ENCODE data around the gene EID2.

The EID2 gene

GRCh38 chr19:39524495-39524894 is 15.5 kb downstream of the EID2 start:
- no peak for TF ChIP-seq CTCF (IDR thresholded peaks at IDR 0.05)
- Histone ChIP-seq H3K27ac (no peak overlapping the region), H3K4me3 (no peak overlapping the region)
- DNase-seq (ENCODE audit: low spot score), result no peak

GRCh38 chr19:39520541-39521484 is 19.1 kb downstream of the EID2 start:
- DNase-seq (ENCODE audit: low spot score), result no peak
- Histone ChIP-seq H3K27ac (no peak overlapping the region), H3K4me3 (no peak overlapping the region)
- TF ChIP-seq CTCF (IDR thresholded peaks at IDR 0.05), result no peak

GRCh38 chr19:39518975-39519374 is 21.0 kb downstream of the EID2 start:
- H3K27ac ChIP-seq, result no peak overlapping the region
- DNase-seq (ENCODE audit: low spot score), result no peak
- no peak overlapping the region for H3K4me3 ChIP-seq
- no peak for TF ChIP-seq CTCF (IDR thresholded peaks at IDR 0.05)

GRCh38 chr19:39518458-39518857 is 21.5 kb downstream of the EID2 start:
- no peak for DNase-seq (ENCODE audit: low spot score)
- Histone ChIP-seq H3K4me3 (no peak overlapping the region), H3K27ac (no peak overlapping the region)
- TF ChIP-seq CTCF (IDR thresholded peaks at IDR 0.05), result no peak

- no peak for DNase-seq (ENCODE audit: low spot score)
- TF ChIP-seq CTCF (IDR thresholded peaks at IDR 0.05), result no peak
- Histone ChIP-seq H3K4me3 (no peak overlapping the region), H3K27ac (no peak overlapping the region)
Observed at GRCh38 chr19:39517432-39517831, 22.5 kb downstream of the EID2 start.

- no peak for DNase-seq (ENCODE audit: low spot score)
- TF ChIP-seq CTCF (IDR thresholded peaks at IDR 0.05), result no peak
- H3K4me3 ChIP-seq, result peak overlapping the region; percentile 63
- H3K27ac ChIP-seq, result no peak overlapping the region
Observed at GRCh38 chr19:39516270-39516669, 23.7 kb downstream of the EID2 start.

All from coronary artery (tissue), 2 donors.